ENCODE data around the gene MAPT. TPM values are rescaled to one million over a fixed set of nuclear protein-coding genes. Genes with fewer than 3 reads are reported as not detected.

MAPT gene
- total and polyA plus RNA-seq, 2 of the 13 experiments (the other 11 are each of a cell fraction or from before 2014, with no cell fraction given), result 2.1 to 2.8 TPM

DNA sequence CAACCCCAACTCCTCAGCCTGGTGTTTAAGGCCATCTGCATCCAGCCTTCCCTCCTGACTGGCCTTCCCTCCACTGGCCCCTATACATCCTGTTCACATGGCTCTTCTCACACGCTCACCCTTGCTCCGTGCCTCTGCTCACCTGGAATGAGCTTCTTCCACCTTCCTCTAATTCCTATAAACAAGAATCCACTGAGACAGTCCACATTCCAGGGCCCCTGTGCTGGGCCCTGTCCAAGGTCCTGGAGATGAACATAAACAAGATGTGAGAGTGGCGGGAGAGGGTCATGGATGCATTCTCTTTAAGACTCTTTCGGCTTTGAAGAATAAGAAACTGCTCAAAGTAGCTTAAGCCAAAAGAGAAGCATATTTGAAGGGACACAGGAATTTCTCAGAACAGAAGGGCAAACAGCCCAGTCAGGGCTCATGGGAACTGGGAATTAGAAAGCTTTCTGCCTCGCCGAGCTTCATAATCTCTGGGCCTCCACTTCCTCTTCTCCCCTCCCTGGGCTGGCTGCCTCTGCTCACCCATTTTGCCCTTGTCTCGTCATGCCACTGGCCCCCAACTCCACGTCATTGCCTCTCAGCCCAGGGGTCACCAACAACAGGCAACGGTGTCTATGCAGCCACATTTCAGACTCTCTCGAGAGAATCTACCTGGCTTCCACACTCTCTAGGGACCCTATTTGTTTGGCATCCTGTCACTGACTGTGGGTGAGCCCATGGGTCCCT, 36.2 kb upstream of the MAPT start (continued):
- TF ChIP-seq, protein P1, sequence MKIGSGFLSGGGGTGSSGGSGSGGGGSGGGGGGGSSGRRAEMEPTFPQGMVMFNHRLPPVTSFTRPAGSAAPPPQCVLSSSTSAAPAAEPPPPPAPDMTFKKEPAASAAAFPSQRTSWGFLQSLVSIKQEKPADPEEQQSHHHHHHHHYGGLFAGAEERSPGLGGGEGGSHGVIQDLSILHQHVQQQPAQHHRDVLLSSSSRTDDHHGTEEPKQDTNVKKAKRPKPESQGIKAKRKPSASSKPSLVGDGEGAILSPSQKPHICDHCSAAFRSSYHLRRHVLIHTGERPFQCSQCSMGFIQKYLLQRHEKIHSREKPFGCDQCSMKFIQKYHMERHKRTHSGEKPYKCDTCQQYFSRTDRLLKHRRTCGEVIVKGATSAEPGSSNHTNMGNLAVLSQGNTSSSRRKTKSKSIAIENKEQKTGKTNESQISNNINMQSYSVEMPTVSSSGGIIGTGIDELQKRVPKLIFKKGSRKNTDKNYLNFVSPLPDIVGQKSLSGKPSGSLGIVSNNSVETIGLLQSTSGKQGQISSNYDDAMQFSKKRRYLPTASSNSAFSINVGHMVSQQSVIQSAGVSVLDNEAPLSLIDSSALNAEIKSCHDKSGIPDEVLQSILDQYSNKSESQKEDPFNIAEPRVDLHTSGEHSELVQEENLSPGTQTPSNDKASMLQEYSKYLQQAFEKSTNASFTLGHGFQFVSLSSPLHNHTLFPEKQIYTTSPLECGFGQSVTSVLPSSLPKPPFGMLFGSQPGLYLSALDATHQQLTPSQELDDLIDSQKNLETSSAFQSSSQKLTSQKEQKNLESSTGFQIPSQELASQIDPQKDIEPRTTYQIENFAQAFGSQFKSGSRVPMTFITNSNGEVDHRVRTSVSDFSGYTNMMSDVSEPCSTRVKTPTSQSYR (CRISPR knock-in tag; IDR thresholded peaks at IDR 0.05; ENCODE audit: borderline replicate concordance), result peak; percentile 32; the same call in 1 of the 2 replicates
- TF ChIP-seq FOXA3 (CRISPR knock-in tag; IDR thresholded peaks at IDR 0.05) (peak; percentile 59), ZNF772 (CRISPR knock-in tag; IDR thresholded peaks at IDR 0.05) (0 out of 2 replicates have a peak, but pooled peaks have one; percentile 58), MTF2 (CRISPR knock-in tag; IDR thresholded peaks at IDR 0.05; ENCODE audit: borderline replicate concordance) (no peak), WIZ (CRISPR knock-in tag; IDR thresholded peaks at IDR 0.05) (peak; percentile 94; the same call in 1 of the 2 replicates), PCBP2 (optimal IDR thresholded peaks at IDR 0.05; ENCODE audit: low read depth, low read length, poor library complexity, severe bottlenecking) (no peak), DNMT1 (CRISPR knock-in tag; IDR thresholded peaks at IDR 0.05) (no peak), ZNF33A (CRISPR knock-in tag; IDR thresholded peaks at IDR 0.05; ENCODE audit: borderline replicate concordance) (no peak), HOXA9 (CRISPR knock-in tag; IDR thresholded peaks at IDR 0.05; ENCODE audit: borderline replicate concordance) (no peak), TGIF2 (CRISPR knock-in tag; IDR thresholded peaks at IDR 0.05) (peak; percentile 79), ZBTB20 (CRISPR knock-in tag; IDR thresholded peaks at IDR 0.05; ENCODE audit: borderline replicate concordance, low read depth) (peak; percentile 85; the same call in 1 of the 2 replicates), ZNF335 (CRISPR knock-in tag; IDR thresholded peaks at IDR 0.05) (peak; percentile 91), ZNF207 (IDR thresholded peaks at IDR 0.05; ENCODE audit: borderline replicate concordance) (no peak), ZNF605 (CRISPR knock-in tag; IDR thresholded peaks at IDR 0.05) (0 out of 2 replicates have a peak, but pooled peaks have one; percentile 35), ZNF709 (CRISPR knock-in tag; IDR thresholded peaks at IDR 0.05) (peak; percentile 62; the same call in 1 of the 2 replicates), FOXM1 (CRISPR knock-in tag; IDR thresholded peaks at IDR 0.05) (no peak), GATAD1 (CRISPR knock-in tag; IDR thresholded peaks at IDR 0.05) (peak; percentile 33; the same call in 1 of the 2 replicates)
- TF ChIP-seq, protein P2, sequence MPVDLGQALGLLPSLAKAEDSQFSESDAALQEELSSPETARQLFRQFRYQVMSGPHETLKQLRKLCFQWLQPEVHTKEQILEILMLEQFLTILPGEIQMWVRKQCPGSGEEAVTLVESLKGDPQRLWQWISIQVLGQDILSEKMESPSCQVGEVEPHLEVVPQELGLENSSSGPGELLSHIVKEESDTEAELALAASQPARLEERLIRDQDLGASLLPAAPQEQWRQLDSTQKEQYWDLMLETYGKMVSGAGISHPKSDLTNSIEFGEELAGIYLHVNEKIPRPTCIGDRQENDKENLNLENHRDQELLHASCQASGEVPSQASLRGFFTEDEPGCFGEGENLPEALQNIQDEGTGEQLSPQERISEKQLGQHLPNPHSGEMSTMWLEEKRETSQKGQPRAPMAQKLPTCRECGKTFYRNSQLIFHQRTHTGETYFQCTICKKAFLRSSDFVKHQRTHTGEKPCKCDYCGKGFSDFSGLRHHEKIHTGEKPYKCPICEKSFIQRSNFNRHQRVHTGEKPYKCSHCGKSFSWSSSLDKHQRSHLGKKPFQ (CRISPR knock-in tag; IDR thresholded peaks at IDR 0.05; ENCODE audit: insufficient replicate concordance), result no peak
- TF ChIP-seq, protein P3, sequence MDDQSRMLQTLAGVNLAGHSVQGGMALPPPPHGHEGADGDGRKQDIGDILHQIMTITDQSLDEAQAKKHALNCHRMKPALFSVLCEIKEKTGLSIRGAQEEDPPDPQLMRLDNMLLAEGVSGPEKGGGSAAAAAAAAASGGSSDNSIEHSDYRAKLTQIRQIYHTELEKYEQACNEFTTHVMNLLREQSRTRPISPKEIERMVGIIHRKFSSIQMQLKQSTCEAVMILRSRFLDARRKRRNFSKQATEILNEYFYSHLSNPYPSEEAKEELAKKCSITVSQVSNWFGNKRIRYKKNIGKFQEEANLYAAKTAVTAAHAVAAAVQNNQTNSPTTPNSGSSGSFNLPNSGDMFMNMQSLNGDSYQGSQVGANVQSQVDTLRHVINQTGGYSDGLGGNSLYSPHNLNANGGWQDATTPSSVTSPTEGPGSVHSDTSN (CRISPR knock-in tag; IDR thresholded peaks at IDR 0.05; ENCODE audit: borderline replicate concordance), result peak; percentile 81; the same call in 1 of the 2 replicates
- TF ChIP-seq, protein P4, sequence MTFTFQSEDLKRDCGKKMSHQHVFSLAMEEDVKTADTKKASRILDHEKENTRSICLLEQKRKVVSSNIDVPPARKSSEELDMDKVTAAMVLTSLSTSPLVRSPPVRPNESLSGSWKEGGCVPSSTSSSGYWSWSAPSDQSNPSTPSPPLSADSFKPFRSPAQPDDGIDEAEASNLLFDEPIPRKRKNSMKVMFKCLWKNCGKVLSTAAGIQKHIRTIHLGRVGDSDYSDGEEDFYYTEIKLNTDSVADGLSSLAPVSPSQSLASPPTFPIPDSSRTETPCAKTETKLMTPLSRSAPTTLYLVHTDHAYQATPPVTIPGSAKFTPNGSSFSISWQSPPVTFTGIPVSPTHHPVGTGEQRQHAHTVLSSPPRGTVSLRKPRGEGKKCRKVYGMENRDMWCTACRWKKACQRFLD (CRISPR knock-in tag; IDR thresholded peaks at IDR 0.05; ENCODE audit: borderline replicate concordance), result 0 out of 2 replicates have a peak, but pooled peaks have one; percentile 64
- TF ChIP-seq, protein P5, sequence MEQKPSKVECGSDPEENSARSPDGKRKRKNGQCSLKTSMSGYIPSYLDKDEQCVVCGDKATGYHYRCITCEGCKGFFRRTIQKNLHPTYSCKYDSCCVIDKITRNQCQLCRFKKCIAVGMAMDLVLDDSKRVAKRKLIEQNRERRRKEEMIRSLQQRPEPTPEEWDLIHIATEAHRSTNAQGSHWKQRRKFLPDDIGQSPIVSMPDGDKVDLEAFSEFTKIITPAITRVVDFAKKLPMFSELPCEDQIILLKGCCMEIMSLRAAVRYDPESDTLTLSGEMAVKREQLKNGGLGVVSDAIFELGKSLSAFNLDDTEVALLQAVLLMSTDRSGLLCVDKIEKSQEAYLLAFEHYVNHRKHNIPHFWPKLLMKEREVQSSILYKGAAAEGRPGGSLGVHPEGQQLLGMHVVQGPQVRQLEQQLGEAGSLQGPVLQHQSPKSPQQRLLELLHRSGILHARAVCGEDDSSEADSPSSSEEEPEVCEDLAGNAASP (CRISPR knock-in tag; IDR thresholded peaks at IDR 0.05; ENCODE audit: borderline replicate concordance), result peak; percentile 81

All from HepG2 (cell line).